Activated CD8-positive, alpha-beta T cell treated with anti-CD3 and anti-CD28 coated beads for 36 hours (primary cell): ENCODE data around the gene CLEC20A. TPM values are rescaled to one million over a fixed set of nuclear protein-coding genes. Genes with fewer than 3 reads are reported as not detected.

Experiments
- ATAC-seq: fragments of 200-7000 bp; cut with Tn5 transposase; one replicate; pipeline ENCODE4 v1.10.0; 2021; ENCODE audit warnings: mild to moderate bottlenecking, moderate library complexity
- CTCF ChIA-PET: fragments of 350-600 bp; sonication (Branson Sonifier 250); formaldehyde crosslinking; loops from one replicate; lab custom pipeline; 2021; ENCODE audit warnings: antibody characterized with exemption; lab: Charles Lee
- POLR2A ChIA-PET: fragments of 350-600 bp; sonication (Branson Sonifier 250); formaldehyde crosslinking; loops from one replicate; lab custom pipeline; 2021; ENCODE audit warnings: antibody characterized with exemption; lab: Charles Lee
- DNase-seq: peaks from one replicate; pipeline ENCODE4 v3.0.0-alpha.2; 2020
- H3K27ac Mint-ChIP-seq: one replicate; pipeline ENCODE4 v1.8.0; 2021; ENCODE audit warnings: mild to moderate bottlenecking, mixed read lengths
- H3K27me3 Mint-ChIP-seq: one replicate; pipeline ENCODE4 v1.8.0; 2021; ENCODE audit warnings: mixed read lengths
- H3K36me3 Mint-ChIP-seq: one replicate; pipeline ENCODE4 v1.8.0; 2021; ENCODE audit warnings: low read depth, mixed read lengths
- H3K4me1 Mint-ChIP-seq: one replicate; pipeline ENCODE4 v1.8.0; 2021; ENCODE audit warnings: low read depth, mixed read lengths
- H3K4me3 Mint-ChIP-seq: one replicate; pipeline ENCODE4 v1.8.0; 2021; ENCODE audit warnings: mild to moderate bottlenecking, moderate library complexity, mixed read lengths
- H3K9me3 Mint-ChIP-seq: one replicate; pipeline ENCODE4 v1.8.0; 2021; ENCODE audit warnings: mixed read lengths
- CTCF ChIP-seq: fragments of 200-600 bp; IDR thresholded peaks from one replicate; pipeline ENCODE4 v1.8.0; 2022; ENCODE audit warnings: antibody characterized with exemption, mild to moderate bottlenecking
- intact Hi-C: fragments of 100-400 bp; cut with micrococcal nuclease; formaldehyde crosslinking; loops from one replicate; pipeline ENCODE4 v1.10.0; 2022
- total RNA-seq, 2 experiments: library from RNA; stranded (reverse); gene quantifications; one replicate each; pipeline ENCODE4 v1.2.3, GENCODE V29; 2021

The CLEC20A gene
- total RNA-seq, 2 experiments from 2014 or later = not detected

GRCh38 chr1:178500091-178500770, 3.5 kb upstream of the CLEC20A start:
- intact Hi-C loops = loop anchor here (5.0 kb wide), 1 partner anchor 188 kb away; no protein-coding TSS in a partner anchor
- DNase-seq (no peak), ATAC-seq (no peak)
- CTCF ChIA-PET = interaction anchor here (0.8 to 5.5 kb wide), 15 partner anchors 8 to 503 kb away, joined by 3 to 62 read pairs (median 6); partner anchors contain the start of gene TEX35
- Mint-ChIP-seq H3K36me3 (no peaks in the 10 kb centered on the region), H3K27me3 (no peaks in the 10 kb centered on the region), H3K4me1 (no peaks in the 10 kb centered on the region), H3K27ac (no peak overlapping the region), H3K9me3 (no peaks in the 10 kb centered on the region), H3K4me3 (no peak overlapping the region)
- no peak for TF ChIP-seq CTCF
- POLR2A ChIA-PET = no interaction called here

GRCh38 chr1:178498896-178499675, 2.3 kb upstream of the CLEC20A start:
- Mint-ChIP-seq H3K9me3 (no peaks in the 10 kb centered on the region), H3K4me1 (no peaks in the 10 kb centered on the region), H3K27me3 (no peaks in the 10 kb centered on the region), H3K4me3 (no peak overlapping the region), H3K27ac (no peak overlapping the region), H3K36me3 (no peaks in the 10 kb centered on the region)
- ATAC-seq = no peak
- TF ChIP-seq CTCF = no peak
- POLR2A ChIA-PET = no interaction called here
- no peak for DNase-seq
- intact Hi-C loops = no loop called here
- CTCF ChIA-PET = interaction anchor here (5.5 kb wide), 1 partner anchor 188 kb away, joined by 62 read pairs; no protein-coding TSS in a partner anchor

- Mint-ChIP-seq H3K27me3 (no peaks in the 10 kb centered on the region), H3K27ac (no peak overlapping the region), H3K36me3 (no peaks in the 10 kb centered on the region), H3K4me3 (no peak overlapping the region), H3K9me3 (no peaks in the 10 kb centered on the region), H3K4me1 (no peaks in the 10 kb centered on the region)
- intact Hi-C loops = no loop called here
- DNase-seq (no peak), ATAC-seq (no peak)
- POLR2A ChIA-PET = no interaction called here
- no peak for TF ChIP-seq CTCF
- CTCF ChIA-PET = no interaction called here
These were observed 1.2 kb upstream of the CLEC20A start for GRCh38 chr1:178497903-178498478.

GRCh38 chr1:178495741-178496409, 889 bp downstream of the CLEC20A start:
- Mint-ChIP-seq H3K9me3 (no peaks in the 10 kb centered on the region), H3K4me3 (no peak overlapping the region), H3K36me3 (no peaks in the 10 kb centered on the region), H3K27ac (no peak overlapping the region), H3K27me3 (no peaks in the 10 kb centered on the region), H3K4me1 (no peaks in the 10 kb centered on the region)
- ATAC-seq (no peak), DNase-seq (no peak)
- POLR2A ChIA-PET = no interaction called here
- intact Hi-C loops = no loop called here
- CTCF ChIA-PET = no interaction called here
- no peak for TF ChIP-seq CTCF
